Cardiac septum (tissue), 1 donor: ENCODE data around the gene MICU1. TPM values are rescaled to one million over a fixed set of nuclear protein-coding genes. Genes with fewer than 3 reads are reported as not detected.
A peak's percentile ranks its signal among the peaks of the same experiment; 100 is the strongest.

Experiments used
- DNase-seq: peaks from one replicate; pipeline ENCODE4 v3.0.0-alpha.2; 2020; ENCODE audit warnings: low spot score
- intact Hi-C: fragments of 100-400 bp; cut with DNase I; formaldehyde crosslinking; loops from one replicate; pipeline ENCODE4 v1.14.0; 2022
- total RNA-seq: library from RNA; stranded (reverse); fragmentation: NEBNext Ultra II Directional; extraction: Animal tissue kit (Norgen Biotek cat#: 25700); gene quantifications from one replicate; pipeline ENCODE4 v1.2.1, GENCODE V29; 2021
- donor health status: DM: no; HTN: no; CAD: no.

MICU1 gene
- total RNA-seq, 1 donor from 2014 or later: 43.2 TPM

GRCh38 chr10:72638586-72639440 lies 12.9 kb upstream of the MICU1 start:
- intact Hi-C loops: no loop called here
- DNase-seq: no peak

- intact Hi-C loops: no loop called here
Measured at GRCh38 chr10:72637398-72637857, 11.5 kb upstream of the MICU1 start.

GRCh38 chr10:72630144-72630543 lies 4.3 kb upstream of the MICU1 start:
- intact Hi-C loops: no loop called here
- DNase-seq: no peak

More at GRCh38 chr10:72637398-72637857, 11.5 kb upstream of the MICU1 start:
- peak; percentile 78 for DNase-seq

- no peak for DNase-seq
- intact Hi-C loops: loop anchor here (5.0 to 10.0 kb wide), 2 partner anchors 66 to 208 kb away; partner anchors contain the start of gene MCU
Measured at GRCh38 chr10:72626444-72626754, 520 bp upstream of the MICU1 start.

GRCh38 chr10:72625276-72625607 lies 637 bp downstream of the MICU1 start:
- DNase-seq: no peak
- intact Hi-C loops: loop anchor here (5.0 to 10.0 kb wide), 2 partner anchors 67 to 210 kb away; partner anchors contain the start of gene MCU

- intact Hi-C loops: loop anchor here (10.0 kb wide), 1 partner anchor 213 kb away; no protein-coding TSS in a partner anchor
- no peak for DNase-seq
Measured at GRCh38 chr10:72622271-72622670, 3.6 kb downstream of the MICU1 start.

GRCh38 chr10:72616716-72617115 lies 9.2 kb downstream of the MICU1 start:
- intact Hi-C loops: no loop called here
- DNase-seq: no peak

GRCh38 chr10:72615970-72616369 lies 9.9 kb downstream of the MICU1 start:
- DNase-seq: no peak
- intact Hi-C loops: no loop called here

GRCh38 chr10:72612203-72612826 lies 13.6 kb downstream of the MICU1 start:
- intact Hi-C loops: no loop called here
- DNase-seq: no peak

GRCh38 chr10:72611783-72612182 lies 14.1 kb downstream of the MICU1 start:
- intact Hi-C loops: no loop called here
- DNase-seq: no peak

GRCh38 chr10:72610466-72610865 lies 15.4 kb downstream of the MICU1 start:
- intact Hi-C loops: no loop called here
- DNase-seq: no peak

GRCh38 chr10:72605122-72605521 lies 20.8 kb downstream of the MICU1 start:
- no peak for DNase-seq
- intact Hi-C loops: no loop called here

- DNase-seq: no peak
- intact Hi-C loops: no loop called here
Measured at GRCh38 chr10:72601144-72601543, 24.7 kb downstream of the MICU1 start.

- DNase-seq: no peak
- intact Hi-C loops: no loop called here
Measured at GRCh38 chr10:72598769-72599701, 26.8 kb downstream of the MICU1 start.

- DNase-seq: no peak
- intact Hi-C loops: no loop called here
Measured at GRCh38 chr10:72597897-72598296, 28.0 kb downstream of the MICU1 start.

GRCh38 chr10:72595436-72595835 lies 30.4 kb downstream of the MICU1 start:
- no peak for DNase-seq
- intact Hi-C loops: no loop called here

GRCh38 chr10:72593963-72594362 lies 31.9 kb downstream of the MICU1 start:
- intact Hi-C loops: no loop called here
- no peak for DNase-seq

- intact Hi-C loops: no loop called here
- no peak for DNase-seq
Measured at GRCh38 chr10:72588266-72588665, 37.6 kb downstream of the MICU1 start.

- intact Hi-C loops: no loop called here
- no peak for DNase-seq
Measured at GRCh38 chr10:72587568-72587967, 38.3 kb downstream of the MICU1 start.

GRCh38 chr10:72574636-72575035 lies 51.2 kb downstream of the MICU1 start:
- DNase-seq: no peak
- intact Hi-C loops: no loop called here
